Activated CD4-positive, alpha-beta T cell treated with anti-CD3 and anti-CD28 coated beads, Interleukin-2, amount 50 U/mL, for 4 hours (primary cell): ENCODE measurements around the gene IQSEC2.

ENCODE experiments used
- DNase-seq, 2 experiments: peaks; one replicate each; pipeline ENCODE4 v3.0.0-alpha.2; 2020

IQSEC2 gene

DNA sequence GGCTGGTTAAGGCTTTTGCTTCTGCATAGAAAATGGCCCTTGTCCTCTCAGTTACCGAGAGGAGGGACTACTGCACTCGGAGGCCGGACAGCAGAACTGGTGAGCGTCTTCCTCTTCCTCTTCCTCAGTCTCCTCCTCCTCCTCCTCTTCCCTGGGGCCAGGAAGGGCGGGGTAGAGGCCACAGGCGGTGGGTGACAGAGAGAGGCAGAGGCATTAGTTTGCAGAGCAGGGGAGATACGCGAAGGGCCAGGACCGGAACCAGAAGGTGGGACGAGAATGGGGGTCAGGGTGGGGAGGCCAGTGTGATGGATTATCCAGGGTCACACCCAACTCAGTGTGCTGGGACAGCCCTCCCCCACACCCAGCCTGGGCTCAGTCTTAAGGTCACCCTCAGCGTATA is 14.5 kb downstream of the IQSEC2 start:
- DNase-seq = no peak

DNA sequence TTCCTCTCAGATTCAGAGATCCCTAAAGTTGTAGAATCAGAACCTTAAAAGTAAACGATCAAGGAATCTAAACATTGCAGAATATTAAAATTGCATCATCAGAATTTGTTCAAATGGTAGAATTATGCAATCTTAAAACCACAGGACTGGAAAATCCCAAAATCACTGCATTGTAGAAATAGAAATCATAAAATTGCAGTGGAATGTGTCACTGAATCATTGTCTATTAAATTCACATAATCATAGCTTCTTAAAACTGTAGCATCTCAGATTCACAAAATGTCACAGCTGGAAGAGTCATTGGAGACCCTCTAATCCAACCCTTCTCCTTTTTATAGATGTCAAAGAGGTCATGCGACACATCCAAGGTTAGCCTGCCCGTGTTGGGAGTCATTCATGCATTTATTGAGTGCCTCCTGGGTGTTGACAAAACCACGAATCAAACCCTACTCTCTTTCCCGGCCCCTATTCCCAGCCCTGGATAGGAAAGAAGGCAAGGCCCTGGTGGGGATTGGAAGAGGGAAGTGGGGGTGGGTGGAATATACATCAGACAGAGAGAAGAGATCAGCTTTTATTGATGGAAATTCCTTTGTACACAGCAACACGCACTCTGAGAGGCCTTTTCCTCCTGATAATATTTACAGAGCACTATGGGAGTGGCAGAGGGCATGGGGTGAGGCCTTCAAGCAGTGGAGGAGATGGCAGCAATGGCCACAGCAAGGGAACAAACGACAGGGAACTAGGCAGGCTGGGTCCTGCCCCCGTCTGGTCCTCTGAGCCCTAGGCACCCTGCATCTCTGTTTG is 15.4 kb downstream of the IQSEC2 start:
- no peak for DNase-seq

DNA sequence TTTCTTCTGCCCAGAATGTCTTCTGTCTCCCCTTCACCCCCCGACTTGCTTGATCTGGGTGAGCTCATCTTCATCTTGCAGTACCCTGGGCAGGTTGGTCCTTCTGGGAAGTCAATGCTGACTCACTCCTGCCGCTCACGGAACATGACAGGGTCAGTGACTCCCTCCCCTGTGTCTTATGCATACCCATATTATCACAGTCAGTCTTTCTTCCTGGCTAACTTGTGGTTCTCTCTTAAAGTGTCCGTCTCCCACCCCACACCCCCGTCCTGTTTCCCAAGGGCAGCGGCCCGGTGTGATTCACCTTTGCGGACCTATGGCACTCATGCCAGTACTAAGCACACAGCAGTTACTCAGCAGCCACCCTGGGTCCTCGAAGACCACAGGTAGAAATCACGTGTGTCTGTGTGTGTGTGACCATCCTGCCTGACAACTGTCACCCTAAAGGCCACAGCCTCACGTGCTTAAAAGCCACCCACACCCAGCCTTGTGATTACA is 17.7 kb downstream of the IQSEC2 start:
- peak; percentile 33 to 35 for DNase-seq

DNA sequence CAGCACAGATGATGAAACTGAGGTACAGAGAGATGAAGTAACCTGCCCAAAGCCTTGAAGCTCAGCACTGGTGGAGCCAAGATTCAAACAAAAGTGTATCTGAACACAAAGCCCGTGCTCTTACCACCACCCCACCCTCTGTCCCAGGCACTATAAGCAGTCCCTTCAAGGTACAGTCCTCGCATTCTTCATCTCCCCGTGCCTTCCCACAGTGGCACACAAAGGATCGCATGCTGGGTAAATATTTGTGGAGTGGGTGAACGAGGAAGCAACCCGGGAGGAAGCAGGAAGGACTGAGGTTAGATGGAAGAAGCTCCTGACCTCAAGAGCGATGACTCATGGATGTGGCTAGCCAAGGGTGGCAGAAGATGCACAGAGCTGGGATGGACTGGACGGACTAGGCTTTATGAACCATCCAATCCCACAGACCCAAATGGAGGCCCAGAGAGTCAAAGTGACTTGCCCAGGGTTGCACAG is 18.4 kb downstream of the IQSEC2 start:
- no peak for DNase-seq

DNA sequence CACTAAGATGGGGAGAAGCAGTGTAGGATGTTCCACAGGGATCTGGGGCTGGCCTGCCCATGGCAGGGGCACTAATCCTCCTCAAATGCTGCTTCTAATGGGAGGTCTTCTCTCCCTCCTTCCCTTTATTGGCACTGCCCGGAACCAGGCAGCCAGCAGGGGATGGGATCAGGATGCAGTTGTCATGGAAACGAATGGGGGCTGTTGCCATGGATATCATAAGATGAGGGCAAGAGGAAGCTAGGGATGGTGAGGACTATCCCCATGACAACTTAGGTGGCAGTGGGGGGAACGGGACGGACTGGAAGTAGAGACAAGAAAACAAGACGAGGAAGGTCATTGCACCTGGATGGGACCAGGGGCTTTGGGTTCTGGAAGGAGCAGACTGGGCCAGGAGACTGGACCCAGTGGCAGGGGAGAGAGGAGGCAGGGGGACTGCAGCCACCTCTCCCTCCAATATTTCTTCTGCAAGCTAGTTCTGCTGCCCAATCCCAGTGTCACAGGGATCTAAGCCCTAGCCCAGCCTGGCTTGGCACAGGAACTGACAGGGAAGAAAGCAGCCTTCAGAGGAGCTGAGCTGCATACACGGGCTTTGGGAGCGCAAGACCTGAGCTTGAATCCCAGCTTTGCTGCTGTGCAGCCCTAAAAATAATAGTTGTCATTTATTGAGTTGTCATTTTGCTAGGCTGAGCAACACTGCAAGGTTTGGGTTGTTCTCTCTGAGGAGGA is 19.0 kb downstream of the IQSEC2 start:
- no peak for DNase-seq

DNA sequence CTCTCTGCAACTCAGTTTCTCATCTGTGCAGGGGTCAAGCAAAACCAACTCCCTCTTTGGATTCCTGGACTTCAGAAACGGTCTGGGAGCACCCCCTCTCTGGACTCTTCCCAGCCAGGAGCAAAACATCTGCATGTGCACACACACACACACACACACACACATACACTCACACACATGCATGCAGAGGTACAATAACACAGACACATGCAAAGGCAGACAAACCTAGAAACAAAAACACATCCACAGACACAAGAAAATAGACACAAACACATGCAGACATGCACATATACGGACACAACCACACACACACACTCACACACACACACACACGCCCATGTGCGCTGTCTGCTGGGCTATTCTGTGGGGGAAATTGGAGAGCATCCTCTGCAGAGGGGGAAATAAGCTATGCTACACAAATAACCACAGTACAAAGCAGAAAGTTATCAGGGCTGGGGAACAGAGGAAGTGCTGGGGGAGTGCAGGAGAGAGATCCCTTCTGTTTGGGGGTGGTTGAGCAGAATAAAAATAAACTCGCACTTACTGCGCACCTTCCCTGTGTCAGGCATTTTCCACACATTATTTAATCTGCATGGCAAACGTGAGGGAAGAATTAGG is 19.9 kb downstream of the IQSEC2 start:
- DNase-seq = no peak

DNA sequence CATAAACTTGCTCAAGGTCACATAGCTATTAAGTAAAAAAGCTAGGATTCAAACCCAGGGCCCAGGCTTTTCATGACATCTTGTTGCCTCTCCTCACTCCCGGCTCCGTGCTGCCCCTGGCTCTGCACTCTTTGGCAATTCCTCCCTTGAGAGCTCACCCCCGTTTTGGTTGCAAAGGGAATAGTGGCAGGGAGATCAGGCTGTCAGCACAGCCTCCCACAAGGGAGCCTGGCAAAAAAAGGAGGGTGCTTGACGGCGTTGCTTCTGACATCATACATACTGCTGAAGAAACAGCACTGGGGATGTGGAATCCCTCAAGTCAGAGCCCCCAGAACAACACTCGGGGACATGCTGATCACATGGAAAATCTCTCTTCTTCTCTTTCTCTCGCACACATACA is 20.5 kb downstream of the IQSEC2 start:
- DNase-seq = no peak

DNA sequence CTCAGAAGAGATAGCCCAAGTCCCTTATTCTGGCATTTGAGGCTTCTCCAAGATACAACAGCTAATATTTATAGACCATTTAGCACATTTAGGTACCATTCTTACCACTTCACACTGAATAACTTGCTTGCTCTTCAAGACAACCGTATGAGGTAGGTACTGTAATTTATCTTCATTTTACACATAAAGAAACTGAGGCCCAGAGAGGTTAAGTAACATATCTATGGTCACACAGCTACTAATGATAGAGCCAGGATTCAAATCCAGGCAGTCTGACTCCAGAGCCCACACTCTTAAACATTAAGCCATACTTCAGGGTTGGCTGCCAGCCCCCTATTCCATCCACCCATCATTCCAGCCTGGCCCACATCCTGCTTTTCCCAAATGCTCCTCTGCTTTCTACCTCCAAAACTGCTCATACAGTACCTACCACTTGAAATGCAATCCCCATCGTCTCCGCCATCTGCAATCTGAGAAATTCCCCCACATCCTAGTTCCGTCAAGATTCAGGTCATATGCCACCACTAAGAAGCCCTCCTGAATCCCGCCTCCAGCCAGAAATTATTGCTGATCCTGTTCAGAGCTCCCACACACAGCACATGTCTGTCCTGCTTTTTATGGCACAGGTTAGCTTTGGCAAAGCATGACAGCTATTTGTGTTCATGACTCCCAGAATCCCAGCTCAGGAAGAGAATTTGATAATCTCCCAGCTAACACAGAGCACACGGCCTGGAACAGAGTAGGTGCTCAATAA is 23.5 kb downstream of the IQSEC2 start:
- no peak for DNase-seq

DNA sequence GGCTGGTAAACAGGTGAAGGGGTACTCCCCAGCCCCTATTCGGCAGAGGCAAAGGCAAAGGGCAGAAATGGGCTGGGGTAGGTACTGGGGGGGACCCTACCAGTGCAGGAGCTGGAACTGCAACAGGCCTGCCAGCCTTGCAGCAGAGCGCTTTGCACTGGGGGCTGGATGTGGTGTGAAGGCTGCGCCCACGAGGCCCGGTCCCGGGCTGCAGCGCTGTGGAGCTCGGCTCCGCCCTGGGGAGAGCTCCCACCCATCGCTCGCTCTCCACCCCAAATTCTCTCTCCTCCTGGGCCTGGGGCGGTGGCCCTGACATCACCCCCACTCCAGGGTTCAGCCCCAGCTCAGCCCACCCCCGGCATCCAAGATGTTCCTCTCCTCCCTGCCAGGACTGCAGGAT is 24.2 kb downstream of the IQSEC2 start:
- no peak for DNase-seq

DNA sequence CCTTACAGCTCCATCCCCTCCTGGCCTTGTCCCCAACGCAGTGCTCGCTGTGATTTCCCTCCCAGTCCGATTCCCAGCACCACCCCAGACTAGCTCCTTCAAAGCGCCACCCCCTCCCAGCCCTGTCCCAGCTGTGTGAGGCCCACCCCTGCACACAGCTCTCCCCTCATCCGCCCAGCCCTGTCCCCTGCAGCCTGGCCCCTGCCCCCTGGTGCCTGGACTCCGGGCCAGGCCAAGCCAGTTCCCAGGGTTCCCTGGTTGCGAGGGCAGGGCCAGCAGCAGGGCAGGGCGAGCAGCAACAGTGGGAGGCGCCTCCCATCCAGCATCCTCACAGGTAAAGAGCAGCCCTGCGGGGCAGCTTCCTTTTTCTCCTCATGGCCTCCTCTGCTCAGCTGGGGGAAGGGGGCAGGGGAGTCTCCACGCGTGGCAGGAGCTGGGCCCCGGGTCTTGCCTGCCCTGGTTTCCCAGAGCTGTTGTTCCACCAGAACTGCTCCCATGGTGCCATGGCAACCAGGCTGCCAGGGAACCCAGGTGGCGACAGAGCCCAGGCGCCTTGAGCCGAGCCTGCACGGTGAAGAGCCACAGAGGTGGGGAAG is 24.8 kb downstream of the IQSEC2 start:
- no peak for DNase-seq

DNA sequence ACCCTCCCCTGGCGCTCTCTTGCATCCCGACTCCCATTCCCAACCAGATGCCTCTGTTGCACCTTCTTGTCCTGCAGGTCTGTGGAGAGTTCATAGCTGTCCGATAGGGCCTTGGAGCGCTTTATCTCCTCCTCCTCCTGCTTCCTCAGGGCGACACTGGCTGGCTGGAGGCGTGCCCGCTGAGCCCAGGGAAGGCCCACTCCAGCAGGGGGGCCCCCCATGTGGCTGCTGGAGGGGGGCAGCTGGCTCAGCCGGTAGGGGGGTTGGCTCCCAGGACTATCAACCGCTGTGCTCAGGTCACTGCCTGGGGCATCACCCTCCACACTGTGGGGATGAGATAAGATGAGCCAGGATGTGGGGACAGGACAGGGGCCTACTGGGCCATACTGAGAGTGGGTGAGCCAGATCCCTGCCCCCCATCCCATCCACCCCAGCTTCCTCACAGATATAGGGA is 25.6 kb downstream of the IQSEC2 start:
- DNase-seq = no peak

DNA sequence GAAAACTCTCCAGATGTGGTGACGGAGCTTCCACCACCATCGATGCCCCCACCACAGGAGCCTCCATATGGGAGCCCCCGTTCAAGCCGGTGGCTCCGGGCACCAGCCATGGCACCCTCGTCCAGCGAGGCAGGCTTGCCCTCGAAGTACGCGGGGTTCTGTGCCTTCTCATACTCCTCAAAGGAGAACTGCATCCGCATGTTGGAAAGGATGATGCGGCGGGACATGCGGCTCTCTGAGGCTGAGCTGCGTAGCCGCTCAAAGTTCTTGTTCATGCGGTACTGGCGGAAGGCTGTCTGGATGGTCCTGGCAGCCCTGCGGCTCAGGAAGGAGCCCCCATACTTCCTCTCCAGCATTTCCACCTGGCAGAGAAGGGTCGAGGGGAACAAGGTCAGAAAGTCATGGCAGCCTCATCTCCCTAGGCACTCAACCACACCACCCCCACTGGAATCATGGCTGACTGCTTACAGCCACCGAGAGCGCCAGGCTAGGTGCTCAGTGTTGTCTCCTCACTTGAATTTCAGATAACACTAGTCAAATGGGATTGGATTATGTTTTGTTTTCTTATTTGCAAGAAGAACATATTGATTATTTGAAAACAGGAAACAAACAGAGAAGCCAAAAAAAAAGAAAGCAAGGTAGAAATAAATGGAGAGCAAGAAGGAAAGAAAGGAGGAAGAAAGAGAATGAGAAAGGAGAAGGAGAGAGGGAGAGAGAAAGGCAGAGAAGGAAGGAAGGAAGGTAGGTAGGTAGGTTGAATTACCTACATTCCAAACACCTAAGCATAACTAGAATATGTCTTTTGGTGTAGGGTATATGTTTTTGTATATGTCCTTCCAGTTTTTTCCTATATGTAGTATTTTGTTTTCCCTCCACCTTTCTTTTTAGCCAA is 26.6 kb downstream of the IQSEC2 start:
- DNase-seq = no peak

DNA sequence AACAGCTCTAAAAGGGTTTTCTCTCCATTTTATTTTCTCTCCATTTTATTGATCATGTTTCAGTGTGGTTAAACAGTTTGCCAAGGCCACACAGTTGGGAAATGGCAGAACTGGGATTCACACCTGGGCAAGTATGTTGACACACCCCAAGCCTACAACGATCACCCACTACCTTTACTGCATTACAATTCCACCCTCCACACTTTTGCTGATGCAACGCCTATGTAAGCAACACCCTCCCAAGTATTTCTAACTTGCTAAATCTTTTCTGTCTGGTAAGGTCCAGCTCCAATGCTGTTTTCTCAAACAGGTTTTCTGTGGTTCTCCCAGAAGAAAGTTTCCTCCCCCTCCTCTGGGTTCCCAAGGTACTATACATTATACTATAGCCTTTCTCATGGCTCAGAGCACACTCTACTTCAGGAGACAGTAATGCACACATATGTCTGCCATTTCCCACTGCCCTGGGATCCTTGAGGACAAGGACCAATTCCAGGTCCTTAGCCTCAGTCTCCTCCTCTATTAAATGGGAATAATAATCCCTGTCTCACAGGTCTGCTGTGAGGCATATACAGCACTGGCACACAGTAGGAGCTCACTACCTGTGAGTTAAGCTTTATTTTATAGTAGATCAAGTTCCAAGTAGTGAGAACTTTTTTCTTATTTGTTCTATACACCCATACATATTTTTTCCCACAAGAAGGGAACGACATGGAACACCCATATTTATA is 27.9 kb downstream of the IQSEC2 start:
- DNase-seq = no peak

DNA sequence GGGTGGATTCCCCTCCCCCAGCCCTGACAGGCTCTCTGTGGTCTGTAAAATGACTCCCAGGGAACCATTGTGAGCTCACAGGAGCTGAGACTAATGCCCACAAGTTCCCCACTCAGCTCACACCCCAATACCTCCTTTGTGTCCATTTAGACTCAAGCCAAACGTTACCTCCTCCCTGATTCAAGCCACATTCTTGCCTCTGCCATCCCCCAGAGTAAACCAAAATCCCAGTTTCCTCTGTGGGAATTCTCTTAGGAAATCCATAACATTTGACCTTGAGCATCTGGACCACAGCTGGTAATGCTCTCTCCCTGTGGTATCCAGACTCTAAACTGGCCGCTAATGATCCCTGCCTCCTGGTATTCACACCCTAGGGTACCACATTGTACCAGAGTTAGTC is 30.1 kb downstream of the IQSEC2 start:
- DNase-seq = no peak

DNA sequence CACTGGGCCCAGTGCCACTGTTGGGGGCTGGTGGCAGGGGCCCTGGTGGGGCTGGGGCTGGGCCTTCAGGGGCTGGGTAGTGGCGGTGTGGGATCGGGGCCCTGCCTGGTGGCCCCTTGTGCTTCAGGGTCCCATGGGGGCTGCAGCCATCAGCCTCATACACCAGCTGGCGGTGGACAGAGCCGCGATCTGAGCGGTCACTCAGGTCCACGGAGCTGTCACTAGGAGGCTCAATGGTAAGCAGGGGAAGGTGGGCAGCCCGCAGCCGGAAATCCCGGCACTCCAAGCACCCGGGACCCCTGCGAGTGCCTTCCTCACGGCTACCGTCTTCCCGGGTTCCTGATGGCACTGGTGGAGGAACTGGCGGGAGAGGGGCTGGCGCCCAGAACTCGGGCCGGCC is 30.8 kb downstream of the IQSEC2 start:
- DNase-seq = no peak

DNA sequence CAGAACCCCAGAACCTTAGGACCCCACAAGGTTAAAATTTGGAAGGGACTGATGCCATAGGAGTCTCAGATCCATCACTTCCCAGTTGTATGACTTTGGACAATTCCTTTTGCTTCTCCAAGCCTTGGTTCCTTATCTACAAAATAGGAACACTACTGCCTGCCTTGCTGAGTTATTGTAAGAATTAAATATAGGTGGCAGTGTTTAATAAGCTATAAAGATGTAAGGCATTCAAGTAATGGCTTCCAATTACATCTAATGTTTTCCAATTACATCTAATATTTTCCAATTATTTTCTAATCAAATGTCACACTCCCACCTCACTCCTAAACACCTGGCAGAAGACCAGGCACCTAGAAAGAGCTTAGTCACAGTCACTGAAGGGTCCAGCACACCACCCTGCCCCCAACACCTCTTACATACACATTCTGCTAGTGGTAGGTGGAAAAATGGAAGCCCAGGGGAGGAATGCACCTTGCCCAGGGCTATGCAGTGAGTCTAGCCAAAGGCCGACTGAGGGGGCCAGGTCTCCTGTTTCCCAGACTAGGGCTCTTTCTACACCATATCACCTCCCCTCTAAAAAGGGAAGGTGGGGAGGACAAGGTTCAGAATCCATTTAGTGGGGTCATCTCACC is 31.9 kb downstream of the IQSEC2 start:
- DNase-seq = no peak

DNA sequence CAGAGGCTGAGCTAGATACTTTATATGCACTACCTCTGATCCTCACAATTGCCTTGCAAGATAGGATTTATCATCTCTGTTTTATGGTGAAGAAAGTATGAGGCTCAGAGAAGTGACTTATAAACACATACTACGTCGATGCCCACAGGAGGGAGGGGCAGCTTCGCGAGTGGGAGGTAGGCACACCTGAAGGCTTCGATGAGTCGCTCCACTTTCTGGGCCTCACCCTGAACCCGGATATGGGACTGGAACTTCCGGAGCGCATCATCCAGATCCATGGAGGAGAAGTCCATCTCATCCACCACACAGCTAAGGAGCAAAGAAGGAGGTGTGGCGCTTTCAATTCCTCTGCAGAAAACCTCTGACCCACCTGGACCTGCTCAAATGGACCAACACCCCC is 33.5 kb downstream of the IQSEC2 start:
- no peak for DNase-seq

DNA sequence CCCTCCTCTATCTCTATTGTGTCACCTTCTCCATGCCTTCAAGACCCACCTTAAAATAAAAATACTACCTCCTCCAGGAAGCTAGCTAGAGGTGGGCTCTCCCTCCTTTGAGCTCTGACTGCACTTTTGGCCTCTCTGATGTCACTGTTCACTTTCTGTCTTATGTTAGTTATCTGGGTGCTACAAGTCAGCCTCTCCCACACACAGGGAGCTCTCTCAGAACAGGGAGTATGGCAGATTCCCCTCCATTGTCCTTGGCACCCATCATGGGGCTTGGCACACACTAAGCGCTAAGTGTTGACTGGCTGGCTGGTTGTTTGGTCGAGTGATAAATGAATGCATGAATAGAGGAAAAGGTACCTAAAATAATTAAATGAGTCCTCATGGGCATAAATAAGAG is 35.2 kb downstream of the IQSEC2 start:
- DNase-seq = no peak

DNA sequence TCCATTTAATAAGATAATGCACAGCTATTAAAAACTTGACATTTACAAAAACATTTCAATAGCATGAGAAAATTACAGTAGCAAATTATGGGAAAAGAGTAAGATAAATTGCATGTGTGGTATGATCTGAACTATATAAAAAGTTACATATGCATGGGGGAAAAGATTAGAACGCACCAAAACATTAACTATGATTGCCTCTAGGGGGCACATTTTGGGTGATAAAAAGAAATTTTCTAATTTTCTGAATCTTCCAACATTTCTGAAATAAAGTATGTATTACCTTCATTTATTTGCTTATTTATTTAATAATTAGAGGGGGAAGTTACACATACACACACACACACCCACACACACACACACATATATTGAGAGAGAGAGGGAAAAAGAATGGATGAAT is 36.8 kb downstream of the IQSEC2 start:
- DNase-seq = no peak

DNA sequence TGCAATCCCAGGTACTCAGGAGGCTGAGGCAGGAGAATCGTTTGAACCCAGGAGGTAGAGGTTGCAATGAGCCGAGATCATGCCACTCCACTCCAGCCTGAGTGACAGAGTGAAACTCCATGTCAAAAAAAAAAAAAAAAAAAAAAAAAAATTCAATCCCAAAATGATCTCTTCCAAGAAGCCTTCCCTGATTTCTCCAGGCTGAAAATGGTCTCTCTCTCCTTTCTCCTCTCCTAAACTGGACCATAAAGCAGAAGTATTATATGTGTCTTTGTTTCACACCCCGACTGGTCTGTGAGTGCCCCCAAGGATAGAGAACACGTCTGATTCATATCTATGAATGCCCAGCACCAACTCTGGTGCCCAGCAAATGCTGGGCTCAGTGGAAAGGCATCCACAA is 39.1 kb downstream of the IQSEC2 start:
- DNase-seq = no peak
